Suppressor macrophage treated with lipopolysaccharide for 4 hours (primary cell): ENCODE measurements around the gene P3H1.
A peak's percentile ranks its signal among the peaks of the same experiment; 100 is the strongest.
"Not testable (repeated sequence)": the region's sequence is repeated elsewhere in the genome, so short reads cannot be mapped to it uniquely, and the experiment has no call there.

Experiments used
- DNase-seq: peaks from one replicate; pipeline ENCODE4 v3.0.0-alpha.2; 2020

The P3H1 gene

GRCh38 chr1:42766741-42767509 lies at the start of gene P3H1, which contains the start of gene C1orf50:
Gene P3H1 (minus strand): TSS chr1:42767028. CDS start chr1:42766971, 57 bp downstream.
Gene C1orf50 (plus strand): TSS chr1:42767249. CDS start chr1:42767312, 63 bp downstream.
- DNase-seq: peak; percentile 100

- peak; percentile 5 for DNase-seq
These were observed 49.2 kb upstream of the P3H1 start for GRCh38 chr1:42815941-42816584.

- not testable (repeated sequence) for DNase-seq
These were observed 48.0 kb upstream of the P3H1 start for GRCh38 chr1:42814815-42815214.

GRCh38 chr1:42807056-42807668 lies 40.3 kb upstream of the P3H1 start:
- no peak for DNase-seq

- DNase-seq: no peak
These were observed 39.8 kb upstream of the P3H1 start for GRCh38 chr1:42806593-42806992.

- no peak for DNase-seq
These were observed 39.3 kb upstream of the P3H1 start for GRCh38 chr1:42806171-42806570.

- DNase-seq: no peak
These were observed 35.1 kb upstream of the P3H1 start for GRCh38 chr1:42801832-42802473.

- DNase-seq: no peak
These were observed 31.2 kb upstream of the P3H1 start for GRCh38 chr1:42797979-42798378.

GRCh38 chr1:42797414-42797813 lies 30.6 kb upstream of the P3H1 start:
- DNase-seq: no peak

GRCh38 chr1:42793824-42794223 lies 27.0 kb upstream of the P3H1 start:
- no peak for DNase-seq

- no peak for DNase-seq
These were observed 21.2 kb upstream of the P3H1 start for GRCh38 chr1:42788021-42788420.

GRCh38 chr1:42786097-42786496 lies 19.3 kb upstream of the P3H1 start:
- DNase-seq: no peak

- DNase-seq: no peak
These were observed 18.3 kb upstream of the P3H1 start, which contains the start of gene TMEM269 for GRCh38 chr1:42784946-42785693. Gene TMEM269 (plus strand): TSS chr1:42784991. CDS start chr1:42789894, 4,903 bp downstream.

- DNase-seq: no peak
These were observed 17.7 kb upstream of the P3H1 start for GRCh38 chr1:42784547-42784945.

- no peak for DNase-seq
These were observed 16.3 kb upstream of the P3H1 start for GRCh38 chr1:42783092-42783491.

GRCh38 chr1:42780176-42780575 lies 13.3 kb upstream of the P3H1 start:
- no peak for DNase-seq

GRCh38 chr1:42779725-42780124 lies 12.9 kb upstream of the P3H1 start:
- DNase-seq: no peak

GRCh38 chr1:42777852-42778251 lies 11.0 kb upstream of the P3H1 start:
- peak; percentile 52 for DNase-seq

- no peak for DNase-seq
These were observed 9.7 kb upstream of the P3H1 start for GRCh38 chr1:42776502-42776901.

- peak; percentile 60 for DNase-seq
These were observed 8.2 kb upstream of the P3H1 start for GRCh38 chr1:42774928-42775526.

- DNase-seq: no peak
These were observed 6.6 kb upstream of the P3H1 start for GRCh38 chr1:42773420-42773819.

- no peak for DNase-seq
These were observed 3.0 kb upstream of the P3H1 start for GRCh38 chr1:42769811-42770210.
